NCI-H446 treated with DMSO at 0.1 percent for 48 hours (cell line): ENCODE measurements around the gene F8.
A peak's percentile ranks its signal among the peaks of the same experiment; 100 is the strongest.
"Not testable (repeated sequence)": the region's sequence is repeated elsewhere in the genome, so short reads cannot be mapped to it uniquely, and the experiment has no call there.

Source experiments
- DNase-seq: peaks from one replicate; lab custom pipeline; 2025; lab: John Stamatoyannopoulos, UW

Gene F8

DNA sequence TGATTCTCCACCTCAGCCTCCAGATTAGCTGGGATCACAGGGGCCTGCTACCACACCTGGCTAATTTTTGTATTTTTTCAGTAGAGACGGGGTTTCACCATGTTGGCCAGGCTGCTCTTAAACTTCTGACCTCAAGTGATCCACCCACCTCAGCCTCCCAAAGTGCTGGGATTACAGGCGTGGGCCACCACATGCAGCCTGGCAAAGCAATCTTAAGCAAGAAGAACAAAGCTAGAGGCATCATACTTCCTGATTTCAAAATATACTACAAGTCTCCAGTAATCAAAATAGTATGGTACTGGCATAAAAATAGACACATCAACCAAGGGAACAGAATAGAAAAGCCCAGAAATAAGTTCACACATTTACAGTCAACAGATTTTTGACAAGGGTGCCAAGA is 149.2 kb downstream of the F8 start:
- DNase-seq = no peak

DNA sequence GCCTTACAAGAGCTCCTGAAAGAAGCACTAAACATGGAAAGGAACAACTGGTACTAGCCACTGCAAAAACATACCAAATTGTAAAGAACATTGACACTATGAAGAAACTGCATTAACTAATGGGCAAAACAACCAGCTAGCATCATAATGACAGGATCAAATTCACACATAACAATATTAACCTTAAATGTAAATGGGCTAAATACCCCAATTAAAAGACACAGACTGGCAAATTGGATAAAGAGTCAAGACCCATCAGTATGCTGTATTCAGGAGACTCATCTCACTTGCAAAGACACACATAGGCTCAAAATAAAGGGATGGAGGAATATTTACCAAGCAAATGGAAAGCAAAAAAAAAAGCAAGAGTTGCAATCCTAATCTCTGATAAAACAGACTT is 154.0 kb downstream of the F8 start:
- not testable (repeated sequence) for DNase-seq

DNA sequence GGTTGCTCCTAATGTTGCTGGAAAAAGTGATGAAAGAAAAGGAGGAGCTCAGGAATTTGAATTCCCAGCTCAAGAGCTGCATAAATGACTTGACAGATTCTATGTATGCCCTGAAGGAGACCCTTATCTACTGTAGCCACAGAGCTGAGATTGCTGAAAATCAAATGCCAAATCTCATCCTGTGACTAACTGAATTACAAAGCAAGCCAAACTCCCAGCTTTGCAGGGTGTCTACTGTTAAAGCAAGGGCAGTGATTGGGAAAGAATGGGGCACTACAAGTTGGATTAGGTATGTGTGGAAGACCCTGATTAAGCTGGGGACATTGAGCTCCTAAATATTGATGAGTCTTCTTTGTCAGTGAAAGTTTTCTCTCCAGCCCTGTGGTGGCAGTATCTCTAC is 167.3 kb downstream of the F8 start:
- no peak for DNase-seq

DNA sequence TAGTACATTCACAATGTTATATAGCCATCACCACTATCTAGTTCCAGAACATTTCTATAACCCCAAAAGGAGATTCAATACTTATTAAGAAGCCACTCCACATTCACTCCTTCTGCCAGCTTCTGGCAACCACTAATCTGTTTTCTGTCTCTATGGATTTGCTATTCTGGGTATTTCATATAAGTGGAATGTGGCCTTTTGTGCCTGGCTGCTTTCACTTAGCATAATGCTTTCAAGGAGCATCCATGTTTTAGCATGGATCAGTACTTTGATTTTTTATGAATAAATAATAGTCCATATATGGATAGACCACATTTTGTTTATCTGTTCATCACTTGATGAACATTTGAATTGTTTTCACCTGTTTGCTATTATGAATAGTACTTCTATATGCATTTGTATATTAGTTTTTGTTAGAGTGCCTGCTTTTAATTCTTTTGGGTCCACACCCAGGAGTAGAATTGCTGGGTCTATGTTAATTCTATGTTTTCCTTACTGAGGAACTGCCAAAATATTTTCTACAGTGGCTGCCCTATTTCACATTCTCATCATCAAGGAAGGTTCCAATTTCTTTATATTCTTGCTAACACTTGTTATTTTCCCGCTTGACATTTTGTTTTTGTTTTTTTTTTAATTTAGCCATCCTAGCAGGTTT is 171.4 kb downstream of the F8 start:
- no peak for DNase-seq

DNA sequence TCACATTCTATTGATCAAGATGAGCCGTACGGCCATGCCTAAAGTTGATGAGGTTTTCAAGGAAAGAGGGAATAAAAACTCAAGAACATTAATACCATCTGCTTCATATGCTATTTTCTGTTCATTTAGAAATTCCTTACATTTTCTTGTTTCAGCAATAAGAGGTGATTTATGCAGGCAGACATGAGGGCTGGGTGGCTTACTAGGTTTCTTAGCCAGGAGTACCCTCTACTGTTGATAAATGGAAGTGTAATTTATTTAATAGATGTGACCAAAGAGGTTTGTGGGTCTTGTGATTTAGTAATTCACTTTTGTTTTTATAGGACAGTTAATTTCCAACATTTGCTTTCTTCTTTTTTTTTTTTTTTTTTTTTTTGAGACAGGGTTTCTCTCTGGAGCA is 181.7 kb downstream of the F8 start:
- peak; percentile 21 for DNase-seq

DNA sequence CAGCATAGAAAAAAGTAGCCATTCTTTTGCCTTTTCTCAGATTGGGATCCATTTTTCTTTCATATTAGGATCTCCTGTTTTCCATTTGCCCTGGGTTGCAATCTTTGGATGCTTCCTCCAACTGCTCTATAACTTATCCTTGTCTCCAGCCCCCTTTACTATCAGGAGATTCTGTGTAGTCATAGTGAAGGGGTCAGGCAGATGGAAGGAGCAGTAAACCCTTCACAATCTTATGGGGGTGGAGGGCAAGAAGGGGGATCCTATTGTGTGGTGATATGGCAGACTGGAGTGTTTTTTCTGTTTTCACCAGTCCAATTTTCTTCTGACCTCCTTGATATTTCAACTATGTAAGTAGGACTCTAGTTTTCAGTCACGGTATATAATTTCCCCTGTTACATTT is 186.4 kb downstream of the F8 start:
- no peak for DNase-seq

DNA sequence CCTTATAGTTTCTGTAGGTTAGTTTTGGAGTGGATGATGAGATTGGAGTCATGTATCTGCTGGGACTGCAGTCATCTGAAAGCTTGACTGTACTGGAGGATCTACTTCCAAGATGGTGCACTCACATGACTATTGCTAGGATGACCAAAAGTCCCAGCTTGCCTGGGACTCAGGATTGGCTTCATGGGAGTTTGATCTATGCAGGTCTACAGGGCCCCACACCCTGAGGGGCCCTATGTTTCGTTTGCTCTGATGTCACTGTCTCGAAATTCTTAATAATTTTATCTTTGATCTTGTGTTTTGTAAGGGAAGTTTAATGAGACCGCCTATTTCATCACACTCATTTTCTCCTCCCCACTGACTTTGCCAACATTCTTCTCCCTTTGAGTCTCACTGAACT is 188.0 kb downstream of the F8 start, which contains the start of gene SMIM9:
SMIM9 (minus strand) TSS at position 101 of the 400 bp plus-strand sequence. CDS start 3,806 bp downstream, outside the sequence.
- no peak for DNase-seq

DNA sequence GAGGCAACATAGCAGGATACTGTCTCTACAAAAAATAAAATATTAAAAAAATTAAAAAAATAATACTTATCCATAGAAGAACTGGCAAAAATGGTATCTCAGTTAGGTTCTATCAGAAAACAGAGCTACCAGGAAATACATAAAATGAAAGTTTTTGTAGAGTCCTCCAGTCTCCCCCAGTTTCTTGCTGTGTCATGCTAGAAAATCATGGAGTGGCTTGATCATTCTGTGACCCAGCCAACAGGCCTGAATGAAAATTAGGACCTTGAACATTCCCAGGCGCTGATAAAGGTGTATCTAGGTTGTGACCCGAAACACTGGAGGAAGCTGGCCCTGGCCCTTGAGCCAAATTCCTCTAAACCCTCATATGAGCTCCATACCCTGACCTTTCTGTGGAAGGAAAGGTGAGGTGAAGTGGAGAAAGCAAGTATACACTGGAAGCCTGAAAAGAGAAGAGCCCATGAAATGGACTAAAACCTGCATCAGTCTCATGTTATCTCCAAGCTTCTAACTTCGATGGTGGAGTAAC is 188.7 kb downstream of the F8 start:
- no peak for DNase-seq

DNA sequence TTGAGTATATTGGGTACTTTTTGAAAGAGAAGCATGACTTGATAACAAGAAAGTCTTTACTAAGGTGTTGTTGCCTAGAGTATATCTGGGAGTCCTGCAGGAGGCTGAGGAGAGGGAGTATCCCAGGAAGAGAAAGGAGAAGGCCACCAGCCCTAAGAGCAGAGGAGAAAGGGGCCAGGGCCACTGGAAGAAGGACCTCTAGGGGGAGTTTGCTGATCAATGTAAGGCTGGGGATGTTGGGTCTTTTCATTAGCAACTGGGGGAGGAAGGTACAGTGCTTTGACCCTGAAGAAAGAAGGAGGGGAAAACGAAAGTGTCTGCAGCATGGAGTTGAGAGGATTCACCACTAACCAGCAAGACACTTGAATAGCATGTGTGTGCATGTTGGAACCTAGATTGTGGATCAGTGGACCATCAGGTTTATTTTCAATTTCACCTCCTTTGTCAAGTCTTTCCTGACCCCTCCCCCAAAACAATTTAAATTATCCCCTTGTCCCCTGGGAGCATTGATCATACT is 192.5 kb downstream of the F8 start:
- no peak for DNase-seq

DNA sequence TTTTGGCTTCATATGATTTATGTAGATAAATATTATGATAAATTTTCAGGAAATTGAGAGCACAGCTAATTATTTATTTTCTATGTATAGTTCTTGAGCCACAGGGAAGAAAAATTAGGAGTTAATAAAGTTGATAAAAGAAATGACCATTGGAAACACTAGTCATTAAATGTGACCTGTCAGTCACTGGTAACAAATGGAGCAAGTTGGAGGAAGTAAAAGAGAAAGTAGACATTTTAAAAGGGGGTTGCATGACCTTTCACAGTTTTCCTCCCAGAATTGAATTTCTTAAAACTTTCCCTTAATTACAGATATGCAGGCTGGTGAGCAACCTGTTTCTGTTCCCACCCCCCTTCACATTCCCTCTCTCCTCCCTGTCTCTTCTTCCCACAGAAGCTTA is 193.4 kb downstream of the F8 start:
- DNase-seq = no peak

DNA sequence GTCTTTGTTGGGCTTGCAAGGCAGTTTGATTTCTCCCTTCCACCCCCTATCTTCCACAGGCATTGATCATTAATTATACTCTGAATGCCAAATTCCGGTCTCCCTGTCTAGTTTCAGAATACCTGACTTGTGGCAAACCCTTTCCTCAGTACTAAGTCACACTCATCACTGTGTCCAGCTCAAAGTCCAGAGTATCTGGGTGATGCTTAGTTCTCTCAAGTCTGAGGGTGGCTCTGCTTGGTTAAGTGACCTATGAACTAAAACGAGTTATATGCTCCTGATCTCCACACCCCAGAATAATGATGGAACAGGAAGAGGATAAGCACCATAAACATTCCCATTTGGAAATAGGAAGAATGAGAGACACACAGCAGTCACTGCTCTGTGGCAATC is 194.5 kb downstream of the F8 start:
- no peak for DNase-seq

DNA sequence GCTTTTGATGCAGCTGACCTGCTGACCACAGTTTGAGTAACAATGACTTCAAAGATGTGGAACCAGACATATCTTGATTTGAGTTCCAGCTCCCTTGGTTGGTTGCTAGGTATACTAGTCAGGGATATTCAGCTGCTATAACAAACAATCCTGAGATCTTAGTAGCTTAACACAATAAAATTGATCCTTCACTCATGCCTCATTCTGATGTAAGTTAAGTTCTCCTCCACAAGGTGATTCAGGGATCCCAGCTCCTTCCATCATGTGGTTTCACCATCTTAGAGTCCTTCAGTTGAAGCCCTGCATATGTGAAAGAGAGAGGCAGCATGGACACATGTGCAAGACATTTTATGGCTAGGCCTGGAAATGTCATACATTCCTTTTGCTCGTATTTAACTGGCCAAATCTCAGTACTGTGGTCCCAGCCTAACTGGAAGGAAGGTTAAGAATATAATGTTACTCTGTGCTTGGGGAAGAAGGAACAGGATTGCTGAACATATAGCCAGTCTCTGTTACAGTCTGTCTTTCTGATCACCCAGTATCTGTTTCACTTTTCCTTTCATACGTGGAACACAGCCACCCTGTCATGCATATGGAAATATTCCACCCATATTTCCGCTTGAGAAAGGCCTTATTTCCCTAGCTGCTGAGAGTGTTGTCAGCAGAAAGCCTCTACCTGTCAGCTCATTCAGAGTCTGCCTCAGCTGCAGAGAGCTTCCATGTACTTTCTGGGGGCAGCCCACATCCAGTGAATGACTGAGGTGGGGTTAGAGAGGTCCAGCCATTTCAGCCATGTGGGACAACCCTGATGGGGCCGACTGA is 195.1 kb downstream of the F8 start:
- DNase-seq = no peak

DNA sequence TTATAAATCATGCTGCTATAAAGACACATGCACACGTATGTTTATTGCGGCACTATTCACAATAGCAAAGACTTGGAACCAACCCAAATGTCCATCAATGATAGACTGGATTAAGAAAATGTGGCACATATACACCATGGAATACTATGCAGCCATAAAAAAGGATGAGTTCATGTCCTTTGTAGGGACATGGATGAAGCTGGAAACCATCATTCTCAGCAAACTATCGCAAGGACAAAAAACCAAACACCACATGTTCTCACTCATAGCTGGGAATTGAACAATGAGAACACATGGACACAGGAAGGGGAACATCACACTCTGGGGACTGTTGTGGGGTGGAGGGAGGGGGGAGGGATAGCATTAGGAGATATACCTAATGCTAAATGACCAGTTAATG is 196.9 kb downstream of the F8 start:
- not testable (repeated sequence) for DNase-seq

DNA sequence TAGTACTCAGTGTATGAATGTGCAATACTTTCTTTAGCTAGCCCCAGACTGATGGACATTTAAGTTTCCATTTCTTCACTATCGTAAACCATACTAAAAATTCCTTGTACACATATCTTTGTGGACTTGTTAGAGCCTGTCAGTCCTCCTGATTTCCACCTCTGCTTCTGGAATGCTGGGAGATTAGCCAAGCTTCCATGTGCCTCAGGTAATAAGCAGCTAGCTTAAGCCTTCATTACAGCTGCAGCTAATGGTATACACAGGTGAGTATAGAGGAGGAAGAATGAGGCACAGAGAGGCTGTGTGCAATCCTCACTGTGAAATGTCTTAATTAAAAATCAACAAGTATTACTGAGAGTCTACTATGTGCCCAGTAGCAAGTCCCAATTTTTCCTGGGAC is 197.9 kb downstream of the F8 start:
- no peak for DNase-seq

DNA sequence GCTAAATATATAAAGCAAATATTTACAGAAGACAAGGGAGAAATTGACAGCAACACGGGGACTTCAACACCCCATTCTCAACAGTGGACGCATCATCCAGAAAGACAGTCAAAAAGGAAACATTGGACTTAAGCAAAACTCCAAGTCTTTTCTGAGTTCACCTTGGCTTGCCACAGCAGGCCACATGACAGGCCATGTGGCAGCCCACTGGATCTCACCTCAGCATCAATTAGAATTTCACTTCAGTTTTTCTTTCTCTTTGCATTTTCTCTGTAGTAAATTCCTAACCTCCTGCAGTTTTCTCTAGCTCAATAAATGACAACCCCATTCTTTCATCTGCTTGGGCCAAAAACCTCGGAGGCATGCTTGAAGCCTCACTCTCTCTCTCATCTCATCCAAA is 200.5 kb downstream of the F8 start:
- no peak for DNase-seq

DNA sequence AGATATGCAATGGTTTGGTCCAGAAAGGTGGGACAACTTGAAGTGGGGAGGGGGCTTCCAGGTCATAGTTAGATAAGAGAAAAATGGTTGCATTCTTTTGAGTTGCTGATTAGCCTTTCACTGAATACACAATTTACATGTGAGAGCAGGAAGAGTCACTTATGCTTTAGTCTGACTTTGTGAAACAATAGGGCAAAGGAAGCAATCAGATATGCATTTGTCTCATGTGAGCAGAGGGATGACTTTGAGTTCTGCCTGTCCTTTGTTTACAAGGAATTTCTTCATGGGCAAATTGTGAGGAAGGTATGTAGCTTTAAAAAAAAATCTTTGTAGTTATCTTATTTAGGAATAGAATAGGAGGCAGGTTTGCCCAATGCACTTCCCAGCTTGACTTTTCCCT is 201.0 kb downstream of the F8 start:
- DNase-seq = no peak

DNA sequence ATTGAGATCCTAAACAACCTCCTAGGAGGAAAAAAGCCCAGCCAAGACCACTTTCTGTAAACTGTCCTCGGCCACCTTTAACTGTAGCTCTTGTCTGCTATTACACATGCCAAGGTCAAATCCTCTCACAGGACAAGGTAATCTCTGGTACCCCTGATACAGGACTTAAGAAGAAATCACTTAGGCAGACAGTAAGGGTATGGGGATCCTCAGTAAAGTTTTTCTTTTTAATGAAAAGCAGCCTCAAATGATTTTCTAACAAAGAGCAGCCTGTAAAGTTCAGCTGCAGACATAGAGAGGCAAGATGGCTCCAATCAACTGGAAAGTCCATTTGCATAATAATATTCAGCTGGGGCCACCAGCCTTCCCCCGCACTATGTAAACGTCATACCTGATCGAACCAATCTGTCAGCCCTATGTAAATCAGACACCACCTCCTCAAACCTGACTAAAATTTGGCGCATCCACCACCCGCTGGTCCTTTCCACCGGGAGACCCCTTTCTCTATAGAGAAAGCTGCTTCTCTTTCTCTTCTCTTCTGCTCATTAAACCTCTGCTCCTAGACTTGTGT is 202.7 kb downstream of the F8 start:
- no peak for DNase-seq

DNA sequence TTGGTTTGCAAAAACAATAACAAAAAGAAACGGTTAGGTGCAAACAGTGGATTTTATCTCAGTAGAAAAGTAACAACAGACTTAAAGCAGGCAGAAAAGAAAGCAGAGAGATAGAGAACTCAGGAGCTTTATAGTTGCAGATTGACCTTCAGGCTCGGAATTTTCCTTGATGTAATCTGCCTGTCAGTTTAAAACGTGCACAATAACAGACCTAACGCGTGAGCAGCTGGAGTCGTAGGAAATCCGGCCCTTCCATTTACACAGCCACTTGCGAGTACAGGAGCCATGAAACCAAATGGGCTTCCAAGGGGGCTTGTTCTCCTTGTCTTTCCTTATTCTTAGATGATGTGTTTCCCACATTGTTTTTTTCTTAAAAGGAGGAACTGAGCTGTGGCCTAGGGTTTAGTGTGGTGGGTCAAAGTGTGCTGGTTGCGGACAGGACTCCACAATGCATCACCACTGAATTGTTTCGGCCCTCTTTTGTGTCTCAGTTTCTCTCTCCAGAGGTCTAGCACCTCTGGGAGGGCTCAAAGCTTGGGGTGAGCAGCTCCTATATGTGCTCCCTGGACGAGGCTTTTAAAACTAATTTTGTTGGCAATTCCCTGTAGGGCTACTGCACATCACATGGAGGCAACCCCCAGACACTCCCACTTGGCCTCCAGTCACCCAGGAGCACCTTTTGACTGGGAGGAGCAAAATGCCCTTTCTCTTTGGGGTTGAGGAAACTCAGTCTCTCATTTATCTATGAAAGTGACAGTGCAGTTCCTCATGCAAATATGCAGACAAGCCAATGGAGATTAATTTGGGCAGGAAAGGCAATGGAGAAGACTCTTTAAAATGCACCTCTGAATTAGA is 203.4 kb downstream of the F8 start:
- no peak for DNase-seq

DNA sequence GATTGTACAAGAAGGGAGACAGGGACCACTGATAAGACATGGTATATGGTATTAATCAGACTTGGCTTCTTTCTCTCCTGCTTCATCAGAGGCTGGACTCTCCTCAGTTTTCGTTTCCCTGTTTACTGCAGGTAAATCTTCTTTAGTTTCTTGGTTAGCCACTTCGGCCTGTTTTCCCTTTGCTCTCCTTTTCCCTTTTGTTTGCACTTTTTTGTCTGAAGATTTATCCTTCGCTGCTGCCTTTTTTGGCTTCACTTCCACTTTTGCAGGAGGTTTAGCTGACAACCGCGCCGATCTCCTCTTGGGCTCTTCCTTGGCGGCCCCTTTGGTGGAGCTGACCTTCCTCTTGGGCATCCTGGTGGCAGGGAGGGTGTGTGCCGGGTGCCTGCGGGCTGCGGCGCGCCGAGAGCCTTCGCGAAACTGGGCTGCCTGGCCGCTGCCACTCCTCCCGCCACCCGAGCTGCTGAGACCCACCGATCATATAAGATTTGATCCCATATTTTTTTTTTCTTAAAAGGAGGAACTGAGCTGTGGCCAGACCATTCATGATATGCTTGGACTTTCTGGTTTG is 205.4 kb downstream of the F8 start:
- not testable (repeated sequence) for DNase-seq

DNA sequence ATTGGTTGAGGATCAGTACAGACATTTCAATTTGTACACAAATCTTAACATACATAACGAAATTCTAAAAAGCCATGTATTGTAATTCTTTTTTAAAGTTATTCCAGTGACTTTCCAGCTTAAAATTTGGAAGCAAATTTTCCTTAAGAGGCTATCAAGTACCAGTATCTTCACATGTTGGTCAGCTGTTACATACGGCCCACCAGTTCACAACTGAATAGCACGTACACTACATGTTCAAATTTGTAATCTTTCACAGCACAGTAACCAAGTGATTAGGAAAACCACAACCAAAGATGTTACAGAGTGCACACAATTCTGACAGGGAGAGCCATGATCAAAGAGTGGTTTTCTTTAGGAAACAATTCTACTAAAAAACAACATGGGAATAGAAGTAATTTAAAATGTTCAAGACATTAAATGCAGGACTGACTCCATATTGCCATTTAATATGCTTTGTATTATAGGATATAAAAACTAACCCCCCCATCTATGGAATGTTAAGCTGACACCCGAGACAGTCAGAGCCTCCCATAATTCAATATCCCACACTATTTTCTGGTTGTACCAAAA is 206.1 kb downstream of the F8 start:
- not testable (repeated sequence) for DNase-seq

DNA sequence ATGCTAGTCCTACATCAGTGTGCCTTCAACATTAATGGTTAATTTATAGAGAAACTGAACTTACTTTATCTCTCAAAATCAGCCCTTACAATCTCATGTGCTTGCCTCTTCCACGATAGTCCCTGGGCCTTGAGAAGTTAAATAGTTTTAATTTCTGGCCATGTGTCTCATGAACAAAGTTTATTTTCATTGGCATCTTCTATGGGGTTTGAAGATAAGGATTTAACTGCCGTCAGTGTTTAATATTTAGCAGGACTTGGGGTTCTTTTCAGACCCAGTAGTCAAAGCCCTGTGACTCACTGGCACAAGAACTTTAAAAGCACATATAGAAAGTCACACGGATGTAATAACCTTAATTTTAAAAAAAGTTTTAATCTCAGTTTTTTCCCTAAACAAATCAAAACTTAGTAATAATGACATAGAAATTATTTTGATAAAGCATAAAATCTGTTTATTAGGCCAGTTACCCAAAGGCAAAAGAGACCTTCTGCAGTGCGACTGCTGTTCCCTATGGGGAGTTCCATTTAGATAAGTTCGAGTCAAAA is 207.2 kb downstream of the F8 start:
- DNase-seq = no peak
